Fibroblast of pulmonary artery (primary cell): ENCODE results near the gene TFF1.

Source experiments
- DNase-seq: peaks from one replicate; pipeline ENCODE4 v3.0.0-alpha.2; 2010; ENCODE audit warnings: low read depth
- H3K4me3 ChIP-seq: replicated peaks from 2 replicates; pipeline ENCODE4 v1.5.1; 2011; ENCODE audit warnings: low read depth, mild to moderate bottlenecking, control low read depth, low read length, moderate library complexity
- TF ChIP-seq, protein P1 (sequence below): IDR thresholded peaks from 2 replicates; pipeline ENCODE4 v1.5.1; 2011; ENCODE audit warnings: mild to moderate bottlenecking, control low read depth, low read length, inconsistent platforms; ENCODE audit errors: missing control alignments

The TFF1 gene

DNA sequence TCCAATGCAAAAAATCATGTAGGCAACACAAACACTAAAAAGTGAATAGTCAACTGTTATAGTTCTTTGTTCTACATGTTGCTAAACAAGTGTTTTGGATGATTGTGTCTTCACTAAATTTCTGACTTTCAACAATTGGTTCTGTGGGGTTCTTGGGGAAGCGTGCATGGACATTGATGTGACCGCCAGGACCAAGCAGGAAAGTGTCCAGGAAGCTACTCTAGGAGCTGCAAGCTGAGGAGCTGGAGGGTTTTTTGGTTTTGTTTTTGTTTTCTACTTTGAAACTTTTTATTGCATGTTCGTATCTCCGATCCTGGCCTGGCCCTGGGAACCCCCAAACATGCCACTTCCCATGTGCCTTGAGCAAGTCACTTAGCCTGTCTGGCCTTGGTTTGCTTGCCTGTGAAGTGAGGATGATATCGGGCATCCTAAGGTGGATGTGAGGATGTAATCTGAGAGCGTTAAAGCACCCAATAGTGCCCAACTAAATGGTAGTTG lies 21.6 kb upstream of the TFF1 start:
- DNase-seq, result no peak
- TF ChIP-seq, protein P1, sequence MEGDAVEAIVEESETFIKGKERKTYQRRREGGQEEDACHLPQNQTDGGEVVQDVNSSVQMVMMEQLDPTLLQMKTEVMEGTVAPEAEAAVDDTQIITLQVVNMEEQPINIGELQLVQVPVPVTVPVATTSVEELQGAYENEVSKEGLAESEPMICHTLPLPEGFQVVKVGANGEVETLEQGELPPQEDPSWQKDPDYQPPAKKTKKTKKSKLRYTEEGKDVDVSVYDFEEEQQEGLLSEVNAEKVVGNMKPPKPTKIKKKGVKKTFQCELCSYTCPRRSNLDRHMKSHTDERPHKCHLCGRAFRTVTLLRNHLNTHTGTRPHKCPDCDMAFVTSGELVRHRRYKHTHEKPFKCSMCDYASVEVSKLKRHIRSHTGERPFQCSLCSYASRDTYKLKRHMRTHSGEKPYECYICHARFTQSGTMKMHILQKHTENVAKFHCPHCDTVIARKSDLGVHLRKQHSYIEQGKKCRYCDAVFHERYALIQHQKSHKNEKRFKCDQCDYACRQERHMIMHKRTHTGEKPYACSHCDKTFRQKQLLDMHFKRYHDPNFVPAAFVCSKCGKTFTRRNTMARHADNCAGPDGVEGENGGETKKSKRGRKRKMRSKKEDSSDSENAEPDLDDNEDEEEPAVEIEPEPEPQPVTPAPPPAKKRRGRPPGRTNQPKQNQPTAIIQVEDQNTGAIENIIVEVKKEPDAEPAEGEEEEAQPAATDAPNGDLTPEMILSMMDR, result no peak
- H3K4me3 ChIP-seq, result no peak overlapping the region

DNA sequence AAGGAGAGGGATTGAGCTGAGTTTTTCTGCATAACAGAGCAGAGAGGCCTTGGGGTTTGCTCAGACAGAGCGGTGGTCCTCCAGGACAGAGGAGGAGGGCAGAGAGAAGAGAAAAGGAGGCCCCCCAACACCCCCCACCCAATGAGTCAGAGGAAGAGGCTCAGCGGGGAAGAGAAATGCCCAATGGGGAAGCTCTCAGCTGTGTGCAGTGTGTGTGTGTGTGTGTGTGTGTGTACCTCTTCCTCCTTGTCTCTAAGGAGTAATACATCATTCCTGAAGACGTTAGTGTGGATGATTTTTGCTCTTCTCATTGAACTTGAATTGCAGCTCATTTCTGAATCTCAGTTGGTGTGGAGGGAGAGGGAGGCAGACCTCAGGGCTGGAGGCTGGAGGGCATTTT lies 20.8 kb upstream of the TFF1 start:
- no peak for DNase-seq
- no peak overlapping the region for H3K4me3 ChIP-seq
- TF ChIP-seq, protein P1, result no peak

DNA sequence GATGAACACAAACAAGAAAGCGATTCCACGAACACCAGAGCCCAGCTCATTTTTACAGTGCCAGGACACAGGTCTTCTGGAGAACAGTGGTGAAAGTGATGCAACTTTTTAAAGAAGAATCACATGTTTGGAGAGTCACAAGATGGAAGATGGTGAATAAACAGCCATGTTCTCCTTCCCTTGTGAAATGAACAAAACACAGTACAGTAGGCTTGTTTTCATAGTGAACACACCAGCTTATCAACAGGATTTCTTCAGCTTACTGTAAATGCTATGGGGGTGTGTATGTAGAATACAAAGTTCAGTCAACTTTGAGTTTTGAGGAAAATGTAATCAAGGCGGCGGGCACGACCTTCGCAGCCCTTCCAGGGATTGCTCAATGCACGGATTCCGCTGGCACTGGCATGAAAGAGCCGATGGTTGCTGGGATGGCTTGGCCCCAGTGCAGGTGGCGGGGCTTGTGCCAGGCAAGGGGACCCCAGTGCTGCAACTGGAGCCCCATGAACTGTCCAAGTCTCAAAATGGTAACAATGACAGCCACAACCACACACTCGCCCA lies 19.8 kb upstream of the TFF1 start:
- no peak for DNase-seq
- TF ChIP-seq, protein P1, result no peak
- H3K4me3 ChIP-seq, result no peak overlapping the region

DNA sequence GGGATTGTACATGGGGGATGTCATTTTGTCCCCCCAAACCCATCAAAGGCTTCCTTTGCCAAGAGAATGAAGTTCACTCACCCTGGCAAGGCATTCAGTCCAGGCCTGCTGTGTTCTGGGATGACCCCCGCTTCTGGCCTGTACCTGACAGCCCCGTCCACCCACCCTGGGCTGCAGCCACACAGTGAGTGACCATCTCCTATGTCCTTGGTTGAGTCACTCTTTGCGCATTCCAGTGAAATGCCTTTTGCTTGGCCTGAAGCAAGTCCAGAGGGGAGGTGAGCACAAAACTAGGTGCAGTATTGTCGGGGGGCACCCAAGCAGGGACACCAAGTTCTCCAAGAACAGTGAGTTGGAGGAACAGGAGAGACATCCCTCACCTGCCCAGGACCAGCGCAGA lies 19.3 kb upstream of the TFF1 start:
- no peak for DNase-seq
- TF ChIP-seq, protein P1, result no peak
- no peak overlapping the region for H3K4me3 ChIP-seq

DNA sequence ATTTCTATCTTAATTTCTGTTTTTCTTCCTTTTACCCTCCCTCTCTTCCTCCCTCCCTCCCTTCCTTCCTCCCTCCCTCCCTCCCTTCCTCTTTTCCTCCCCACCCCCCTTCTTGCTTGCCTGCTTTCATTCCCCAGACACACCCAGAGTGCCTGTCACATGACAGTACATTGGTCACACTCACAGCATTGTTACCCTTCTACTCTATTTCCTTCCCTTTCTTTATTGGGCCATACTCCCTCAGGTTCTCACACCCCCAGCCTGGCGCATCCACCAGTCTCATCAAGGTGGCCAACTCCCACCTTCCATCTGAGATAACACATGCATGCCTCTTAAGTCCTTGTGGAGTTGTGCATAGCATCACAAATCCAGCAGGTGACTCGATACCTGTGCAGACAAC lies 18.7 kb upstream of the TFF1 start:
- DNase-seq, result no peak
- no peak overlapping the region for H3K4me3 ChIP-seq
- TF ChIP-seq, protein P1, result no peak

DNA sequence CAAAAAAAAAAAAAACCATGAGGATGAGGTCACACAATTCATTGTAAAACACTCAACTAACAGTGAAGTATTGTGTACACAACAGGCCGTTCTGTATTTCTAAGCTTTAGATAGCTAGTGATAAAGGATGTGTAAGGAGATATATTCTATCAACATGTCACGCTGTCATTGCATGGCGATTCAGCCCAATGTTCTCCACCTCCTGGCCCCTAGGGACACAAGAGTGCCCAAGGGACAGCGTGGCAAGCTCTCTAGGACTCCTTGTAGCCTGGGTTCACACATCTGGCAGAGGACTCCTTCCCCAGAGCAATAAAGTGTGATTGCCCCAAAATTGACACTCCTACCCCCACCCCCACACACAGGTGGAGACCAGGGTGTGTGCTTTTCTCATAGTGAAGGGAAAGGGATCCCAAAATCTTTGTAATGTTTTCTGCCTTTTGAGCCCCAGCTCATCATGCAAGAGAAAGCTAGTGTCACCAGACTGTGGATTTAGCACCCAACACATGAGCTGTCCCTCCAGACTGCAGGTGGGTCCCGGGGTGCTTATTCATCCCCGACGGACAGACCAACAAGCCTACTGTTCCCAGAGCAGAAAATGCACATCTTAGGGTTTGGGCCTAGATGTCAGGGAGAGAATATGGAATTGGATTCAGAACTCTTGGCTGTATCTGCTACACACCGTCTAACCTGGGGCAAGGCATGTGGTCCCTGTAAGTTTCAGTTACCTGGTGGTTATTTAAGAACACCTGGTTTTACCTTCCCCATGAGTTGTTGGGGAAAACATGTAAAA lies 18.0 kb upstream of the TFF1 start:
- no peak for DNase-seq
- TF ChIP-seq, protein P1, result no peak
- no peak overlapping the region for H3K4me3 ChIP-seq
